HG02798 (cell line): ENCODE measurements around the gene RNASET2.
A peak's percentile ranks its signal among the peaks of the same experiment; 100 is the strongest.

Experiments used
- ATAC-seq: cut with Tn5 transposase; IDR thresholded peaks from one replicate; pipeline ENCODE4 v1.9.1; 2021; ENCODE audit warnings: mild to moderate bottlenecking; ENCODE audit not compliant: unreplicated experiment, poor library complexity

Gene RNASET2

GRCh38 chr6:166956444-166957086, at the start of gene RNASET2:
RNASET2 (minus strand) TSS chr6:166956550; CDS start chr6:166956182, 368 bp downstream.
- peak; percentile 74 for ATAC-seq

- ATAC-seq = no peak
Measured at GRCh38 chr6:167005350-167006159, 49.2 kb upstream of the RNASET2 start.

DNA sequence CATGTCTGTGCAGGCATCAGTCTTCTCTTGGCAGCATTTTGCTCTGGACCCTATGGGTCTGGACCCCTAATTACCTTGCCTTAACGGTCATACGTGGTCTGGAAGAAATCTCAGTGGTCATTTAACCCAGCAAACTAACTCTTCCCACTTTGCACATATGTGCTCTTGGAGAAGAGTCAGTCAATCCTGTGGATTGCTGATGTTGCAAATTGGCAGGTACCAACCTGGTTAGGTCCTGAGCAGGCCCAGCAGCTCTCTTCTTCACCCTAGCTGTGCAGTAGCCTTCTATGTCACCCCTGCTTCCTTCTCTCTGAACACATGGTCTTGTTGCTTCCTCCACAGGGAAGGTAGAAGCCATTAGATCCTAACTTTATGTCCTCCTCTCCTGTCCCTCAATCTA, 44.4 kb upstream of the RNASET2 start:
- ATAC-seq = no peak

DNA sequence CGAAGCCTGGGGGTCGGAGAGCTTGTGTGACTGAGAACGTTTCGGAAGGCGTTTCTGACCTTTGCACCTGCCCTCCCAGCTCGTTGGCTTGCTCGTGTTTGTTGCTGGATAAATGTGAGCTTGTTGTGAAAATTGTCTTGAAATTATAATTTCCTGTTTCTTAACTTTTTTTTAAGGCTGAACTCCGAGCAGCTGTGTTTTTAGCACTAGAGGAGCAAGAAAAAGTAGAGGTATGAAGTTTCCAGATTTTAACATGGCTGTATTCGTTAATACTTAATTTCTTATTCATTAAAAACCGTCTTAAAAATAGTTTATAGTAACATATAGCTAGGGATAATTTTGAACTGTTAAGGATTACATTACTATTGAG, 43.5 kb upstream of the RNASET2 start:
- no peak for ATAC-seq

DNA sequence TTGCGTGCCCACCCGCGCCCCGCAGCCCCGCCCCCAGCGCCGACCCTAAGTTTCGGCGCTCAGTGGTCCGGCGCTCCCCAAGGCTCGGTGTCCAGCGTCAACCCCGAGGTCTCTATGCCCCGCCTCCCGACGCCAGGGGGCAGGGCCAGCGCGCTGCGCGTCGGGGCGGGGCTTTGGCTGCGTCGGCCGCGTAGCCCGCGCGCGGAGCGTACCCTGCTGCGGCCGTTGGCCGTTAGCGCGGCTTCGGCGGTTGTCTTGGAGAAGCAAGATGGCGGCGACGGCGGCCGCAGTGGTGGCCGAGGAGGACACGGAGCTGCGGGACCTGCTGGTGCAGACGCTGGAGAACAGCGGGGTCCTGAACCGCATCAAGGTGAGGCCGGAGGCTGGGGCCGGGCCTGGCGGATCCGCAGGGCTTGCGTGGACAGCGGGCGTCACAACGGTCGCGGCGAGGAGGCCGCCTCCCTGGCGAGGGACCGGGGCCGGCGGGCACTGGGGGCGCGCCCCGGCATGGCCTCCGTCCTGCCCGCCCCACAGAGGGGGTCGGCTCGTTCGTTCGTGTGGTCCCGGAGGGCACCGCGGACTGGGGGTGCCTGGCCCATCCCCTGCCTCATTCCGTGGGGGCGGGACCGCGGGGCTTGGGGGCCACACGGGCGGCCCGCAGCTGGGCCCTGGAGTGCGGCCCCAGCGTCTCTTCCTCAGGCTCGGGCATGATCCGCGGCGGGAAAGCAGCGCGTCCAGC, 43.0 kb upstream of the RNASET2 start, which contains the start of gene CEP43:
Gene CEP43 (plus strand): TSS at position 253 of the 739 bp plus-strand sequence. CDS start 16 bp downstream, at position 269.
- peak; percentile 93 for ATAC-seq

DNA sequence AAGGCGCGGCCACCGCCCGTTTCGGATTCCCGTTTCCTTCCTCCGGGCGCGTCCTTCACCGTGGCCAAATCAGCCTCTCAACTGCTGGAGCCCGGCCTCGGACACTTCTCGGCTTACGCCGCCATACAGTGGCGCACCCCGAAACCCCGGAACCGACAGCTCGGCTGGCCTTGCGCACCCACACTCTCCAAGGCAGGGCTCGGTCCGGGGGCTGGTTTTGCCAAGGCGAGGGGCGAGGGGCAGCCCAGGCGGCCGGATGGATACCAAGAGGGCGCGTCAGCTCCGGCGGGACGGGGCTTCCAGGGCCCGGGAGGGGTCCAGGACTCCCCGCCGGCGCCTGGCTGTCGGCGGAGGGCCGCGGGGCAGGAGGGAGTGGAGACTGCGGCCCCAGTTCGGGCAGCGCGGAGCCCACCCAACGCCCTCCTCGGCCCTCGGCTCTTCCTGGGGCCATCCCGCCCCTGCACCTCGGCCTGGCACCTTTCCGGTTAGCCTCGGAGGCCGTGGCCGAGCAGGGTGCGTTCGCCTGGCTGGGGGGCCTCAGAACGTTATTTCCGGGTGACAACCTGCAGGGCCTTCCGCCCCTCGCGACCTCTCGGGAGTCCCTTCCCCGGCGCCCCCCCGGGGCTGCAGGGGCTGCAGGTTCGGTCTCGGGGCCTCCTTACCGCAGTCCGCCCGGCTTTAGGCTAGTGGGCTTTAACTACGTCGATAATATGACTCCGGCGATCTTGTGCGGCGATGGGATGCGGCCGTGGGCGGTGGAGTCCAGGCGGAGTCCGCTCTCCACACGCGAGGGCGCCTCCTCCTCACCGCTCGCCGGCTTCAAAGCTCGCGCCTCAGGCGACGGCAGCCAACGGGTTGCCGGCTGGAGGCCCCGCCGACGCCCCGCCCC, 42.1 kb upstream of the RNASET2 start:
- ATAC-seq = peak; percentile 4

- peak; percentile 28 for ATAC-seq
Measured at GRCh38 chr6:166997768-166998255, 41.5 kb upstream of the RNASET2 start.

DNA sequence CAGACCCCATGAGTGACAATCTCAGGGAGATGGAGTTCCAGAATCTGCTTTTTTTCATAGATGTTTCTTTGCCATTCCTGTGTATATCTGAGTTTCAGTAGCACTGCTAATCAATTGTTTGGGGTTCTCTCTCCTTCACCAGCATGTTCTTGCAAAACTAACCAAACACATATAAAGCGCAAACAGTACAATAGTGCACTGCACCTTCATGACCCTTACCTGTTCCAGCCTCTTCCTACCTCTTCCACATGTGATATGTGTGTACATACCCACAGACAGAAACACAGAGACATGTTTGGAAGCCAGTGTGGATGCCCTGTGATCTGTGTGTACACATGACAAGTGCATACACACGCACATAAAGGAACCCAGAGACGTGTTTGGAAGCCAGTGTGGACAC, 41.0 kb upstream of the RNASET2 start:
- no peak for ATAC-seq

- ATAC-seq = no peak
Measured at GRCh38 chr6:166996406-166996805, 40.1 kb upstream of the RNASET2 start.

DNA sequence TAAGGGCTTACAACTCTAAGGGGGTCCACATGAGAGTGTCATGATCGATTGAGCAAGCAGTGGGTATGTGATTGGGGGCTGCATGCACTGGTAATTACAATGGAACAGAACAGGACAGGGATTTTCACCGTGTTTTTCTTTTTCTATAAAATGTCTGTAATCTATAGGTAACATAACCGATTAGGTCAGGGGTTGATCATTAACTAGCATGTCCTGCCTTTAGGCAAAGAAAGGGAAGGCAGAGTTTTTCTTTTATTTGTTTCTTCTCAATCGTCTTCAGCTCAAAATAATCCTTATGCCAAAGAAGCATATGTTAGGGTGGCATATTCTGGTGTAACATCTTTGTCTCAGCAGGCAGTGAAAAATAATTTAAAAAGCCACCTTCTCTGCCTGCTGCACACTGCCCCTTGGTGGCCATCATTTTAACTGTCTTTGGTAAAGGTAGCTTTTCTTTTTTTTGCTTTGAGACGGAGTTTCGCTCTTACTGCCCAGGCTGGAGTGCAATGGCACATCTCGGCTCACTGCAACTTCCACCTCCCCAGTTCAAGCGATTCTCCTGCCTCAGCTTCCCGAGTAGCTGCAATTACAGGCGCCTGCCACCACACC, 33.2 kb upstream of the RNASET2 start:
- ATAC-seq = peak; percentile 82

GRCh38 chr6:166988674-166989201, 32.4 kb upstream of the RNASET2 start:
- ATAC-seq = no peak

- no peak for ATAC-seq
Measured at GRCh38 chr6:166987930-166988329, 31.6 kb upstream of the RNASET2 start.

DNA sequence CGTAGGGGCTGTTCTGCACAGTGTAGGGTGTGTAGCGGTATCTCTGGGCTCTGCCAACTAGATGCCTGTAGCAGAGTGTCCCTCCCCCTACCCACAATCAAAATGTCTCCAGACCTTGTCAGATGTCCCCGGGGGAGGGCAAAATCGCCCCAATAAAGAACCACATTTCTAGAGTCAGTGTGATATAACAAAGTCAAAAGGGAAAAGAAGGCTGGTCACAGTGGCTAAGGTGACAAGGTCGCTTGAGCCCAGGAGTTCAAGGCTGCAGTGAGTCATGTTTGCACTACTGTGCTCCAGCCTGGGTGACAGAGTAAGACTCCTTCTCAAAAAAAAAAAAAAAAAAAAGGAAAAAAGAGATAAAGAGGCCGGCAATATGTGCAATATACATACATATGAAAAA, 31.1 kb upstream of the RNASET2 start:
- ATAC-seq = no peak

- no peak for ATAC-seq
Measured at GRCh38 chr6:166980738-166981137, 24.4 kb upstream of the RNASET2 start.

DNA sequence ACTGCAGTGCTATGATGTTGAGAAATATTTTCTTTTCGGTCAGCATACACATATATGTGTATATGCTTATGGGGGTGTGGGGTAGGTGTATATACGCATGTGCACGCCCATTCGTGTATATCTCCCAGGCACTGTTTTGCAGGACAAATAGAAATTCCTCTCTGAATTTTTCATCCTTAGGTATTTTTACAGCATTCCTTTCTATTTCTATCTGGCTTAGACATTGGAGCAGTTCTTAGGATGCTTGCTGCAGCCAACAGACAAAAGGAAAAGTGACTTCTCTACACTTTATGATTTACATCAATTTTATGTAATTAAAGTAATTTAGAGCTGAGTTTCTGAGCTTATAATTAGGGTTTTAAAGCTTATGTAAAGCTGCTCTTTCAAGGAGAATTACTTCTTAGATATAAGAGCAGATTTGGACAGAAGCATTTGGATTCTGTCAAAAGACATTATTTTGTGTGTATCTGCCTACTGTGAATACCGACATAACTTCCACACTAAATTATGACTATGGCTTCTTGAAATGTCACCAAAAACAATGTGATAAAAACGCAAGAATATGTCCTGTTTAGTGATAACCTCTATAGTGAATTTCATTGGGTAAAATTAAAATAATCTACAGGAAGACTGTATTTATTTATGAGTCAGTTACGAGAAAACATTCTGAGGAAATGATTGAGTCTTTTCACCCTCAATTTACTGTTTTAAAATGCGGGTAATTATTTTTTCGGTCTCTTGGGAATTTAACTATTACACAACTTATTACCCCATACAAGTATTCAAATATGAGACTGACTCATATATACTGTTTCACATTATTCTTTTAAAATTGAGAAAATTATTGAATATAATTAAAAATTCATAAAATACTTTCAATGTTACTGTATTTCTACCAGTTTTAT, 21.5 kb upstream of the RNASET2 start:
- ATAC-seq = no peak

GRCh38 chr6:166976636-166977035, 20.3 kb upstream of the RNASET2 start:
- ATAC-seq = no peak

GRCh38 chr6:166972101-166972500, 15.8 kb upstream of the RNASET2 start:
- ATAC-seq = no peak

DNA sequence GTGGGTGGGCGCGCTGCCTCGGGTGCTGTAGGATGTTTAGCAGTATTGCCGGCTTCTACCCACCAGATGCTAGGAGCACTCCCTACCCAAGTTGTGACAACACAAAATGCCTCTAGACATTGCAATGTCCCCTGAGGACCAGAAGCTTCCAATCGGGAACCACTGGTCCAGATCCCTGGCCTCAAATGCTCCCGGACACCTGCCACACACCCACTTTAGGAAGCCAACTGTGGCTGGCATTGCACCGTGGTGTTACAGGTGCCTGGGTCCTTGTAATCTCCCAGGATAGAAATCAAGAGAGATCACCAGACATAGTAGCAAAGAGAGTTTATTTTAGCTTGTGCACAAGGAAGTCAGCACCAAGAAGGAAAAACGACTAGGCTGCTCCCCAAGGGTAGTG, 14.9 kb upstream of the RNASET2 start:
- no peak for ATAC-seq
